WTC11 (cell line): ENCODE results near the gene NSG2. TPM values are rescaled to one million over a fixed set of nuclear protein-coding genes. Genes with fewer than 3 reads are reported as not detected.

ENCODE experiments used
- ATAC-seq: fragments of 200-7000 bp; cut with Tn5 transposase; 2 replicates; pipeline ENCODE4 v1.10.0; 2021; ENCODE audit warnings: mild to moderate bottlenecking, moderate library complexity
- CTCF ChIA-PET: fragments of 300-600 bp; sonication (Branson Sonifier 250); formaldehyde crosslinking; loops from one replicate; lab custom pipeline; 2021; ENCODE audit warnings: antibody characterized with exemption; lab: Charles Lee
- POLR2A ChIA-PET: fragments of 350-600 bp; sonication (Branson Sonifier 250); formaldehyde crosslinking; loops from one replicate; lab custom pipeline; 2021; ENCODE audit warnings: antibody characterized with exemption; lab: Charles Lee
- DNase-seq: peaks from one replicate; pipeline ENCODE4 v3.0.0; 2021; ENCODE audit warnings: low spot score
- H3K27ac Mint-ChIP-seq: 2 replicates; pipeline ENCODE4 v1.8.0; 2021; ENCODE audit warnings: mixed read lengths
- H3K27me3 Mint-ChIP-seq: 2 replicates; pipeline ENCODE4 v1.8.0; 2021; ENCODE audit warnings: low read depth, mild to moderate bottlenecking, moderate library complexity, mixed read lengths
- H3K36me3 Mint-ChIP-seq: 2 replicates; pipeline ENCODE4 v1.8.0; 2021; ENCODE audit warnings: mixed read lengths
- H3K4me1 Mint-ChIP-seq: 2 replicates; pipeline ENCODE4 v1.8.0; 2022; ENCODE audit warnings: mixed read lengths
- H3K4me3 Mint-ChIP-seq: 2 replicates; pipeline ENCODE4 v1.8.0; 2021; ENCODE audit warnings: mild to moderate bottlenecking, moderate library complexity, mixed read lengths
- H3K9me3 Mint-ChIP-seq: 2 replicates; pipeline ENCODE4 v1.8.0; 2021; ENCODE audit warnings: mixed read lengths
- ELF4 ChIP-seq: sonication (generic); formaldehyde crosslinking; IDR thresholded peaks from 2 replicates; pipeline ENCODE4 v1.8.1; 2022; ENCODE audit warnings: low read depth, mild to moderate bottlenecking, moderate library complexity, missing genetic modification reagents
- EMX1 ChIP-seq: fragments of 250-450 bp; sonication (Bioruptor Pico); IDR thresholded peaks from 2 replicates; pipeline ENCODE4 v1.8.0; 2021; ENCODE audit warnings: mild to moderate bottlenecking
- GTF2I ChIP-seq: fragments of 250-450 bp; sonication (Bioruptor Pico); conservative IDR thresholded peaks from 2 replicates; pipeline ENCODE4 v1.4.0; 2021; ENCODE audit warnings: mild to moderate bottlenecking
- MYBL2 ChIP-seq: sonication (generic); formaldehyde crosslinking; IDR thresholded peaks from 2 replicates; pipeline ENCODE4 v1.8.1; 2023; ENCODE audit warnings: mild to moderate bottlenecking, moderate library complexity, missing genetic modification reagents
- NFYB ChIP-seq: sonication (generic); formaldehyde crosslinking; conservative IDR thresholded peaks from 2 replicates; pipeline ENCODE4 v1.8.0; 2022; ENCODE audit warnings: low read depth, missing genetic modification reagents
- NR2C2 ChIP-seq: sonication (generic); formaldehyde crosslinking; IDR thresholded peaks from 2 replicates; pipeline ENCODE4 v1.8.0; 2022; ENCODE audit warnings: mild to moderate bottlenecking, missing genetic modification reagents
- NR3C1 ChIP-seq: sonication (generic); formaldehyde crosslinking; conservative IDR thresholded peaks from 2 replicates; pipeline ENCODE4 v1.8.1; 2023; ENCODE audit warnings: low read depth, mild to moderate bottlenecking, missing genetic modification reagents
- ZNF138 ChIP-seq: sonication (generic); formaldehyde crosslinking; conservative IDR thresholded peaks from 2 replicates; pipeline ENCODE4 v1.8.1; 2022; ENCODE audit warnings: mild to moderate bottlenecking, moderate library complexity, missing genetic modification reagents
- ZNF232 ChIP-seq: sonication (generic); formaldehyde crosslinking; IDR thresholded peaks from 2 replicates; pipeline ENCODE4 v1.8.0; 2022; ENCODE audit warnings: mild to moderate bottlenecking, missing genetic modification reagents
- total RNA-seq: library from RNA; stranded (reverse); gene quantifications from 3 replicates; pipeline ENCODE4 v1.2.3, GENCODE V29; 2021
- TF ChIP-seq, protein P1 (sequence below): fragments of 250-450 bp; sonication (Bioruptor Pico); IDR thresholded peaks from 2 replicates; pipeline ENCODE4 v1.9.0; 2021; ENCODE audit warnings: mild to moderate bottlenecking
- TF ChIP-seq, protein P2 (sequence below): sonication (generic); formaldehyde crosslinking; IDR thresholded peaks from 2 replicates; pipeline ENCODE4 v1.8.1; 2023; ENCODE audit warnings: mild to moderate bottlenecking, missing genetic modification reagents, moderate library complexity
- TF ChIP-seq, protein P3 (sequence below): fragments of 250-450 bp; sonication (Bioruptor Pico); conservative IDR thresholded peaks from 2 replicates; pipeline ENCODE4 v1.9.0; 2021; ENCODE audit warnings: mild to moderate bottlenecking
- TF ChIP-seq, protein P4 (sequence below): sonication (generic); formaldehyde crosslinking; IDR thresholded peaks from 2 replicates; pipeline ENCODE4 v1.8.1; 2022; ENCODE audit warnings: low read depth, missing genetic modification reagents, borderline replicate concordance
- TF ChIP-seq, protein P5 (sequence below): sonication (generic); formaldehyde crosslinking; IDR thresholded peaks from 2 replicates; pipeline ENCODE4 v1.8.0; 2022; ENCODE audit warnings: mild to moderate bottlenecking, missing genetic modification reagents
- TF ChIP-seq, protein P6 (sequence below): sonication (generic); formaldehyde crosslinking; IDR thresholded peaks from 2 replicates; pipeline ENCODE4 v1.8.0; 2022; ENCODE audit warnings: mild to moderate bottlenecking, missing genetic modification reagents
- TF ChIP-seq, protein P7 (sequence below): sonication (generic); formaldehyde crosslinking; conservative IDR thresholded peaks from 2 replicates; pipeline ENCODE4 v1.8.1; 2022; ENCODE audit warnings: mild to moderate bottlenecking, missing genetic modification reagents
- TF ChIP-seq, protein P8 (sequence below): sonication (generic); formaldehyde crosslinking; IDR thresholded peaks from 2 replicates; pipeline ENCODE4 v1.8.0; 2023; ENCODE audit warnings: missing genetic modification reagents, mild to moderate bottlenecking, borderline replicate concordance
- TF ChIP-seq, protein P9 (sequence below): sonication (generic); formaldehyde crosslinking; IDR thresholded peaks from 2 replicates; pipeline ENCODE4 v1.8.1; 2022; ENCODE audit warnings: missing genetic modification reagents, borderline replicate concordance
- TF ChIP-seq, protein P10 (sequence below): sonication (generic); formaldehyde crosslinking; IDR thresholded peaks from 2 replicates; pipeline ENCODE4 v1.8.0; 2022; ENCODE audit warnings: mild to moderate bottlenecking, missing genetic modification reagents

Gene NSG2
- total RNA-seq, 1 experiment from 2014 or later, result not detected

DNA sequence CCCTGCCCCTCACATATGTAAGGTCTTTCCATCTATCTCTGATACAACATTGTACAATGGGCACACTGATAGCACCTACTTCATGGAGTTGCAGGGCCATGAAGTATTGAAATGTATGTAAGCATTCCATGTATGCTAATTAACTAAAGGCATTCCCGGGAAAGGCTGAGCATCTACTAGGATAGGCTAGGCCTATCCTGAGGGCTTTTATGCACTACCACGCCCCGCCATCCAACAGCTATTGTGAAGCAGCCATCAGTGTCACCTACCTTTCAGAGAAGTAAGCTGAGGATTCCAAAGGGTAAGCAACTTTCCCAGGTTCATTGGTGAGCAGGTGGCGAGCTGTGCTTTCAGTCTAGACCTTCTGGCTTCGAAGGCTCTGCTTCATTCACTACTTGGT lies 47.6 kb downstream of the NSG2 start:
- peak; percentile 41 for DNase-seq
- TF ChIP-seq, protein P1, sequence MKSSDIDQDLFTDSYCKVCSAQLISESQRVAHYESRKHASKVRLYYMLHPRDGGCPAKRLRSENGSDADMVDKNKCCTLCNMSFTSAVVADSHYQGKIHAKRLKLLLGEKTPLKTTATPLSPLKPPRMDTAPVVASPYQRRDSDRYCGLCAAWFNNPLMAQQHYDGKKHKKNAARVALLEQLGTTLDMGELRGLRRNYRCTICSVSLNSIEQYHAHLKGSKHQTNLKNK (CRISPR knock-in tag), result no peak
- TF ChIP-seq ZNF138 (no peak), GTF2I (CRISPR knock-in tag) (no peak), ZNF232 (CRISPR knock-in tag) (no peak), MYBL2 (CRISPR knock-in tag) (no peak), NR2C2 (no peak), NR3C1 (CRISPR knock-in tag) (no peak), ELF4 (CRISPR knock-in tag) (no peak), EMX1 (CRISPR knock-in tag) (no peak), NFYB (CRISPR knock-in tag) (no peak)
- TF ChIP-seq, protein P2, sequence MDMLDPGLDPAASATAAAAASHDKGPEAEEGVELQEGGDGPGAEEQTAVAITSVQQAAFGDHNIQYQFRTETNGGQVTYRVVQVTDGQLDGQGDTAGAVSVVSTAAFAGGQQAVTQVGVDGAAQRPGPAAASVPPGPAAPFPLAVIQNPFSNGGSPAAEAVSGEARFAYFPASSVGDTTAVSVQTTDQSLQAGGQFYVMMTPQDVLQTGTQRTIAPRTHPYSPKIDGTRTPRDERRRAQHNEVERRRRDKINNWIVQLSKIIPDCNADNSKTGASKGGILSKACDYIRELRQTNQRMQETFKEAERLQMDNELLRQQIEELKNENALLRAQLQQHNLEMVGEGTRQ, result no peak
- TF ChIP-seq, protein P3, sequence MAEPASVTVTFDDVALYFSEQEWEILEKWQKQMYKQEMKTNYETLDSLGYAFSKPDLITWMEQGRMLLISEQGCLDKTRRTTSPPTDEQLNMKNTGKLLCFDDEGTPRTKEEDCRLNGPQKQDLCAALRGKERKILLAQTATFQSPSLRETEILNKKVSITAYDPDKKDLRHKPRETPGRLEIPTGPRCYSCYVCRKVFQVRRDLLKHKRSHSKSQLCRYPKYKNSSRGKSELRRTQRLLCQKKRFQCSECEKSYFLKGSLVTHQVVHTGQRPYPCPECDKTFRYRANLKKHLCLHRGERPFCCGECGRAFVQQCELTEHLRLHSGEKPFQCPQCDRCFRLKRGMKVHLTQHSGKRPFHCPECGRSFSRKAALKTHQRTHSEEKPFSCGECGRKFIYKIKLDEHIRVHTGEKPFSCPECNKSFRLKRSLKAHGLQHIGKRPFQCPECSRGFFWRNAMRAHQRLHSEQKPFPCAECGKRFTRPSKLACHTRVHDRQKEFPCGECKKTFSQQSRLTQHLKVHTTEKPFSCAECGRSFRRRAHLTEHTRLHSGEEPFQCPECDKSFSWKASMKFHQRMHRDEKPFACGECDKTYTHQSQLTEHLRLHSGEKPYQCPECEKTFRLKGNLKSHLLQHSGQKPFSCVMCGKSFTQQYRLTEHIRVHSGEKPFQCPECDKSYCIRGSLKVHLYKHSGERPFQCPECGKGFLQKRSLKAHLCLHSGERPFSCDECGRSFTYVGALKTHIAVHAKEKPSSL (CRISPR knock-in tag), result no peak
- TF ChIP-seq, protein P4, sequence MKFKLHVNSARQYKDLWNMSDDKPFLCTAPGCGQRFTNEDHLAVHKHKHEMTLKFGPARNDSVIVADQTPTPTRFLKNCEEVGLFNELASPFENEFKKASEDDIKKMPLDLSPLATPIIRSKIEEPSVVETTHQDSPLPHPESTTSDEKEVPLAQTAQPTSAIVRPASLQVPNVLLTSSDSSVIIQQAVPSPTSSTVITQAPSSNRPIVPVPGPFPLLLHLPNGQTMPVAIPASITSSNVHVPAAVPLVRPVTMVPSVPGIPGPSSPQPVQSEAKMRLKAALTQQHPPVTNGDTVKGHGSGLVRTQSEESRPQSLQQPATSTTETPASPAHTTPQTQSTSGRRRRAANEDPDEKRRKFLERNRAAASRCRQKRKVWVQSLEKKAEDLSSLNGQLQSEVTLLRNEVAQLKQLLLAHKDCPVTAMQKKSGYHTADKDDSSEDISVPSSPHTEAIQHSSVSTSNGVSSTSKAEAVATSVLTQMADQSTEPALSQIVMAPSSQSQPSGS (CRISPR knock-in tag), result no peak
- TF ChIP-seq, protein P5, sequence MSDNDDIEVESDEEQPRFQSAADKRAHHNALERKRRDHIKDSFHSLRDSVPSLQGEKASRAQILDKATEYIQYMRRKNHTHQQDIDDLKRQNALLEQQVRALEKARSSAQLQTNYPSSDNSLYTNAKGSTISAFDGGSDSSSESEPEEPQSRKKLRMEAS (CRISPR knock-in tag), result no peak
- TF ChIP-seq, protein P6, sequence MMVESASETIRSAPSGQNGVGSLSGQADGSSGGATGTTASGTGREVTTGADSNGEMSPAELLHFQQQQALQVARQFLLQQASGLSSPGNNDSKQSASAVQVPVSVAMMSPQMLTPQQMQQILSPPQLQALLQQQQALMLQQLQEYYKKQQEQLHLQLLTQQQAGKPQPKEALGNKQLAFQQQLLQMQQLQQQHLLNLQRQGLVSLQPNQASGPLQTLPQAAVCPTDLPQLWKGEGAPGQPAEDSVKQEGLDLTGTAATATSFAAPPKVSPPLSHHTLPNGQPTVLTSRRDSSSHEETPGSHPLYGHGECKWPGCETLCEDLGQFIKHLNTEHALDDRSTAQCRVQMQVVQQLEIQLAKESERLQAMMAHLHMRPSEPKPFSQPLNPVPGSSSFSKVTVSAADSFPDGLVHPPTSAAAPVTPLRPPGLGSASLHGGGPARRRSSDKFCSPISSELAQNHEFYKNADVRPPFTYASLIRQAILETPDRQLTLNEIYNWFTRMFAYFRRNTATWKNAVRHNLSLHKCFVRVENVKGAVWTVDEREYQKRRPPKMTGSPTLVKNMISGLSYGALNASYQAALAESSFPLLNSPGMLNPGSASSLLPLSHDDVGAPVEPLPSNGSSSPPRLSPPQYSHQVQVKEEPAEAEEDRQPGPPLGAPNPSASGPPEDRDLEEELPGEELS (CRISPR knock-in tag), result no peak
- TF ChIP-seq, protein P7, sequence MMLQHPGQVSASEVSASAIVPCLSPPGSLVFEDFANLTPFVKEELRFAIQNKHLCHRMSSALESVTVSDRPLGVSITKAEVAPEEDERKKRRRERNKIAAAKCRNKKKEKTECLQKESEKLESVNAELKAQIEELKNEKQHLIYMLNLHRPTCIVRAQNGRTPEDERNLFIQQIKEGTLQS, result no peak
- TF ChIP-seq, protein P8, sequence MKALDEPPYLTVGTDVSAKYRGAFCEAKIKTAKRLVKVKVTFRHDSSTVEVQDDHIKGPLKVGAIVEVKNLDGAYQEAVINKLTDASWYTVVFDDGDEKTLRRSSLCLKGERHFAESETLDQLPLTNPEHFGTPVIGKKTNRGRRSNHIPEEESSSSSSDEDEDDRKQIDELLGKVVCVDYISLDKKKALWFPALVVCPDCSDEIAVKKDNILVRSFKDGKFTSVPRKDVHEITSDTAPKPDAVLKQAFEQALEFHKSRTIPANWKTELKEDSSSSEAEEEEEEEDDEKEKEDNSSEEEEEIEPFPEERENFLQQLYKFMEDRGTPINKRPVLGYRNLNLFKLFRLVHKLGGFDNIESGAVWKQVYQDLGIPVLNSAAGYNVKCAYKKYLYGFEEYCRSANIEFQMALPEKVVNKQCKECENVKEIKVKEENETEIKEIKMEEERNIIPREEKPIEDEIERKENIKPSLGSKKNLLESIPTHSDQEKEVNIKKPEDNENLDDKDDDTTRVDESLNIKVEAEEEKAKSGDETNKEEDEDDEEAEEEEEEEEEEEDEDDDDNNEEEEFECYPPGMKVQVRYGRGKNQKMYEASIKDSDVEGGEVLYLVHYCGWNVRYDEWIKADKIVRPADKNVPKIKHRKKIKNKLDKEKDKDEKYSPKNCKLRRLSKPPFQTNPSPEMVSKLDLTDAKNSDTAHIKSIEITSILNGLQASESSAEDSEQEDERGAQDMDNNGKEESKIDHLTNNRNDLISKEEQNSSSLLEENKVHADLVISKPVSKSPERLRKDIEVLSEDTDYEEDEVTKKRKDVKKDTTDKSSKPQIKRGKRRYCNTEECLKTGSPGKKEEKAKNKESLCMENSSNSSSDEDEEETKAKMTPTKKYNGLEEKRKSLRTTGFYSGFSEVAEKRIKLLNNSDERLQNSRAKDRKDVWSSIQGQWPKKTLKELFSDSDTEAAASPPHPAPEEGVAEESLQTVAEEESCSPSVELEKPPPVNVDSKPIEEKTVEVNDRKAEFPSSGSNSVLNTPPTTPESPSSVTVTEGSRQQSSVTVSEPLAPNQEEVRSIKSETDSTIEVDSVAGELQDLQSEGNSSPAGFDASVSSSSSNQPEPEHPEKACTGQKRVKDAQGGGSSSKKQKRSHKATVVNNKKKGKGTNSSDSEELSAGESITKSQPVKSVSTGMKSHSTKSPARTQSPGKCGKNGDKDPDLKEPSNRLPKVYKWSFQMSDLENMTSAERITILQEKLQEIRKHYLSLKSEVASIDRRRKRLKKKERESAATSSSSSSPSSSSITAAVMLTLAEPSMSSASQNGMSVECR, result no peak
- TF ChIP-seq, protein P9, sequence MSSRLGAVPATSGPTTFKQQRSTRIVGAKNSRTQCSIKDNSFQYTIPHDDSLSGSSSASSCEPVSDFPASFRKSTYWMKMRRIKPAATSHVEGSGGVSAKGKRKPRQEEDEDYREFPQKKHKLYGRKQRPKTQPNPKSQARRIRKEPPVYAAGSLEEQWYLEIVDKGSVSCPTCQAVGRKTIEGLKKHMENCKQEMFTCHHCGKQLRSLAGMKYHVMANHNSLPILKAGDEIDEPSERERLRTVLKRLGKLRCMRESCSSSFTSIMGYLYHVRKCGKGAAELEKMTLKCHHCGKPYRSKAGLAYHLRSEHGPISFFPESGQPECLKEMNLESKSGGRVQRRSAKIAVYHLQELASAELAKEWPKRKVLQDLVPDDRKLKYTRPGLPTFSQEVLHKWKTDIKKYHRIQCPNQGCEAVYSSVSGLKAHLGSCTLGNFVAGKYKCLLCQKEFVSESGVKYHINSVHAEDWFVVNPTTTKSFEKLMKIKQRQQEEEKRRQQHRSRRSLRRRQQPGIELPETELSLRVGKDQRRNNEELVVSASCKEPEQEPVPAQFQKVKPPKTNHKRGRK (CRISPR knock-in tag), result no peak
- TF ChIP-seq, protein P10, sequence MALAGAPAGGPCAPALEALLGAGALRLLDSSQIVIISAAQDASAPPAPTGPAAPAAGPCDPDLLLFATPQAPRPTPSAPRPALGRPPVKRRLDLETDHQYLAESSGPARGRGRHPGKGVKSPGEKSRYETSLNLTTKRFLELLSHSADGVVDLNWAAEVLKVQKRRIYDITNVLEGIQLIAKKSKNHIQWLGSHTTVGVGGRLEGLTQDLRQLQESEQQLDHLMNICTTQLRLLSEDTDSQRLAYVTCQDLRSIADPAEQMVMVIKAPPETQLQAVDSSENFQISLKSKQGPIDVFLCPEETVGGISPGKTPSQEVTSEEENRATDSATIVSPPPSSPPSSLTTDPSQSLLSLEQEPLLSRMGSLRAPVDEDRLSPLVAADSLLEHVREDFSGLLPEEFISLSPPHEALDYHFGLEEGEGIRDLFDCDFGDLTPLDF (CRISPR knock-in tag), result no peak
- Mint-ChIP-seq H3K4me1 (peaks cover 6% of the 10 kb centered on the region; the same call in 1 of the 2 replicates), H3K27ac (no peak overlapping the region; the same call in 1 of the 2 replicates), H3K36me3 (no peaks in the 10 kb centered on the region), H3K9me3 (no peaks in the 10 kb centered on the region), H3K4me3 (no peak overlapping the region), H3K27me3 (no peaks in the 10 kb centered on the region; the same call in 1 of the 2 replicates)
- peak; percentile 89 for ATAC-seq
- ChIA-PET POLR2A (interaction anchor here (0.6 kb wide), 1 partner anchor 24 kb away, joined by 3 read pairs; no protein-coding TSS in a partner anchor), CTCF (interaction anchor here (0.6 to 1.9 kb wide), 2 partner anchors 47 to 224 kb away, joined by 3 to 6 read pairs; partner anchors contain the start of gene NSG2)
